IPS-20b (cell line): ENCODE measurements around the gene ZNRF1.

Experiments used
- H3K27ac ChIP-seq: one replicate; pipeline ENCODE4 v1.5.1; 2013; ENCODE audit warnings: low read length
- H3K27me3 ChIP-seq: 2 replicates; pipeline ENCODE4 v1.6.1; 2013; ENCODE audit warnings: mild to moderate bottlenecking, low read length, inconsistent platforms; ENCODE audit not compliant: insufficient read depth
- H3K36me3 ChIP-seq: 2 replicates; pipeline ENCODE4 v1.6.1; 2013; ENCODE audit warnings: low read depth, mild to moderate bottlenecking, inconsistent platforms, low read length, moderate library complexity; ENCODE audit not compliant: insufficient read depth
- H3K4me1 ChIP-seq: 2 replicates; pipeline ENCODE4 v1.6.1; 2013; ENCODE audit warnings: mild to moderate bottlenecking, control low read depth, inconsistent platforms, low read length, moderate library complexity; ENCODE audit not compliant: insufficient read depth
- H3K4me3 ChIP-seq: 2 replicates; pipeline ENCODE4 v1.5.1; 2013; ENCODE audit warnings: mild to moderate bottlenecking, low read length, inconsistent platforms
- H3K9ac ChIP-seq: 2 replicates; pipeline ENCODE4 v1.6.1; 2013; ENCODE audit warnings: low read depth, mild to moderate bottlenecking, inconsistent platforms, low read length, moderate library complexity
- H3K9me3 ChIP-seq: 2 replicates; pipeline ENCODE4 v1.6.1; 2013; ENCODE audit warnings: mild to moderate bottlenecking, low read depth, low read length, inconsistent platforms; ENCODE audit not compliant: insufficient read depth

The ZNRF1 gene

DNA sequence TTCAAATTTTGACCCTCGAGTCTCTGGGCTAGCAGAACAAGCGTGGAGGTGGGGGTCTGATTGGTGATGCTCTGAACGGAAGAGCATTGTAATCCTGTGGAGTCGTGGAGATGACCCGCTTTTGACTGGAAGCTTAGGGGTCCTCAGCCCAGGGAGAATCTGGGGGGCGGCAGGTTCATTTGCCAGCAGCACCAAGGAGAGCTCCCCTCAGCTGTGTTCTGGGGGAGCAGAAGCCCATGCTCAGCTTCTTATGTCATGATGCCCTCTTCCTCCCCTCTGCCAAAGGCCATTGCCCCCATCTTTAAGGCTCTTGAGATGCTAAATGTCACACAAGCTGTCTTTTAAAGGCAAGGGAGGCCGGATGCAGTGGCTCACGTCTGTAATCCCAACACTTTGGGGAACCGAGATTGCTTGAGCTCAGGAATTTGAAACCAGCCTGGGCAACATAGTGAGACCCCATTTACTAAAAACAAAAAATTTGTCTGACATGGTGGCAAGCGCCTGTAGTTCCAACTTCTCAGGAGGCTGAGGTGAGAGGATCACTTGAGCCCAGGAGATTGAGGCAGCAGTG lies 98.5 kb downstream of the ZNRF1 start:
- Histone ChIP-seq H3K36me3 (peaks cover 9% of the 10 kb centered on the region; the same call in 1 of the 2 replicates), H3K9ac (no peak overlapping the region), H3K4me1 (peaks cover 49% of the 10 kb centered on the region), H3K4me3 (no peak overlapping the region), H3K27ac (no peak overlapping the region), H3K27me3 (no peaks in the 10 kb centered on the region), H3K9me3 (no peaks in the 10 kb centered on the region)

DNA sequence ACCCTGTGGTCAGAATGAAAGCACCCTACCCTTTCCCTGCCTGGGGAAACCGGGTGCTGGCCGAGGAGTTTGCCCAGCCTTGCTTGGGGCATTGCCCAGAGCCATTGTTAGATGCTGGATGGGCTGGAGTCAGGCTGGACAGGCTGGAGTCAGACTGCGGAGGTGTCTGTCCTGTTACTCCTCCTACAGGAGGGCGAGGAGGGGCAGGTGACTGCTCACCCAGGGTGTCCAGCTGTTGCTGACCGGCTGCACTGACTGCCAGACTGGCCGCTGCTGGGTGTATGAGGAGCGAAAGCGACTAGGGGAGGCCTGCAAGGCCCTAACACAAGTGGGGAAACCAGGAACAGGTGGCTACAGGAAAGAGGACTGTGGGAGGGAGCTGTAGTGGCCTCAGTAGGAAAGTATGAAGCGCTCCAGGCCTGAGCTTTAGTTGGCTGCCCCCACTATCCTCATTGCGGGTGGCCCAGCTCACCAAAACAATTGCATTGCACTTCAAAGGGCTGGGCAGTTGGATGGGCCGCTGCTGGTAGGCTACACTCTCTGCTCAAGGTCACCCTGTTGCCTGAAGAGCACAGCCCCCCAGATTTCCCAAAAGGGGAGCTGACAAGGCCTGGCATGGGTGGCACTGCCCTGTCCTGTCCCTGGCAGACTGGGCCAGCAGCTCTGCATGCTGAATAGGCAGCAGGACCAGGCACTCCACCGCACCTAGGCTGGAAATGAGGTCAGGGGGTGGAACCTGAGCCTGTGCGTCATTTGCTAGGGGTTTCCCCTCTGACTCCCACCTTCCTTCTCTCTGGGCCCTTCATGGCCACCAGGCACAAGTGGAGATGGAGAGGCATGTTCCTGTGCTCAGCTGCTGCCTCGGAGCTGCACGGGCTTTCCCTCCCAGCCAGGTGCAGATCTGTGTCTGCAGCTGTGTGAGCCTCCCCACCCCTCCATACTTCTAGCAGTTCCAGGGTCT lies 99.4 kb downstream of the ZNRF1 start:
- Histone ChIP-seq H3K27me3 (no peaks in the 10 kb centered on the region), H3K4me3 (no peak overlapping the region), H3K27ac (no peak overlapping the region), H3K9me3 (no peaks in the 10 kb centered on the region), H3K4me1 (peaks cover 43% of the 10 kb centered on the region), H3K9ac (0 out of 2 replicates have a peak overlapping the region, but pooled peaks have one; percentile 15), H3K36me3 (peaks cover 15% of the 10 kb centered on the region)

- Histone ChIP-seq H3K36me3 (peaks cover 15% of the 10 kb centered on the region), H3K4me3 (no peak overlapping the region), H3K9me3 (no peaks in the 10 kb centered on the region), H3K27me3 (no peaks in the 10 kb centered on the region), H3K9ac (no peak overlapping the region), H3K27ac (no peak overlapping the region), H3K4me1 (peaks cover 43% of the 10 kb centered on the region)
Measured at GRCh38 chr16:75099075-75099667, 100.3 kb downstream of the ZNRF1 start.

DNA sequence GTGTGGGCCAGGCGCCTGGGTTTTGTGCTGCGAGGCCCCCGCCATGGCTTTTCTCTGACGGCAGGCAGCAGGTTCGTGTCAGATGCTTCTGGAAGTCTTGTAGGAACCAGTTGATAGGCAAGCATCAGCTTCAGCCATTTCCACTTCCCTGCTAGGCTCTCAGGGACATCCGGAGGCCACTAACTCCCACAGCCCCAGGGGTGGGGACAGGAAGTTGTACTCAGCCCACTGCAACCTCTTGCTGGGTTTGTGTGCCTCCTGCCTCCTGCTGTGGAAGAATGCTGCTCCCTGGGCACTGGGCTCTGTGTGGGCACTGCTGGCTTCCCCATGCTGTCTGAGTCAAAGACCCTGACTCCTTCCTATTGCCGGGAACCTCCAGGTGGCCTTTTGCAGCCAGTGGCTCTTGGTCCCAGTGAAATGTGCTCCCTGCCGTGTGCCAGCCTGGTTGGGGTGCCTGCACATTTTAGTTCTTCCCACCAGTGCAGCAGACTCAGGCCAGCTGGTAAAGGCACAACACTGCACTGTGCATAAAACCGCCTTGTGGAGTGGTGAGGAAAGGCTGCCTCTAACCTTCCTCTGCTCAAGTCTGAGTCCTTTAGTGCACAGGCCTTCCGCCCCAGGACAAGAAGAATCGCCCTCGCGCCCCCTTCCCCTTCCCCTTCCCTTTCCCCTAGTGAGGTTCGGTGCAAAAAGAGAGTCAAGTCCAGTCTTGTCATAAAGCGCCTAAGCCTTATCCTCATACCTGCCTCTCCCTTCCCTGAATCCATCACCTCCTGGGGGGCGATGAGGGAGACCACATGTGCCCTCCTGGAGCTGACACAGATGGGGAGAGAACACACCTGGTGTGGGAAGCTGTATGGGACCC lies 101.1 kb downstream of the ZNRF1 start:
- Histone ChIP-seq H3K4me3 (no peak overlapping the region), H3K27me3 (no peaks in the 10 kb centered on the region), H3K27ac (no peak overlapping the region), H3K9me3 (no peaks in the 10 kb centered on the region), H3K9ac (no peak overlapping the region), H3K36me3 (peaks cover 7% of the 10 kb centered on the region), H3K4me1 (peaks cover 43% of the 10 kb centered on the region)

- no peak overlapping the region for H3K4me3 ChIP-seq
- H3K27ac ChIP-seq: no peak overlapping the region
- H3K9ac ChIP-seq: no peak overlapping the region
- peaks cover 43% of the 10 kb centered on the region for H3K4me1 ChIP-seq
- no peaks in the 10 kb centered on the region for H3K9me3 ChIP-seq
- H3K27me3 ChIP-seq: no peaks in the 10 kb centered on the region
- H3K36me3 ChIP-seq: peaks cover 6% of the 10 kb centered on the region; the same call in 1 of the 2 replicates
Measured at GRCh38 chr16:75100603-75100990, 101.8 kb downstream of the ZNRF1 start.

- H3K27ac ChIP-seq: no peak overlapping the region
- no peaks in the 10 kb centered on the region for H3K27me3 ChIP-seq
- H3K4me3 ChIP-seq: no peak overlapping the region
- H3K36me3 ChIP-seq: peaks cover 10% of the 10 kb centered on the region
- H3K9ac ChIP-seq: no peak overlapping the region
- H3K4me1 ChIP-seq: peaks cover 36% of the 10 kb centered on the region
- H3K9me3 ChIP-seq: no peaks in the 10 kb centered on the region
Measured at GRCh38 chr16:75101635-75102034, 102.8 kb downstream of the ZNRF1 start.

- peaks cover 29% of the 10 kb centered on the region for H3K4me1 ChIP-seq
Measured at GRCh38 chr16:75102595-75102994, 103.8 kb downstream of the ZNRF1 start.

GRCh38 chr16:75103994-75104393 lies 105.2 kb downstream of the ZNRF1 start:
- Histone ChIP-seq H3K4me3 (no peak overlapping the region), H3K9me3 (no peaks in the 10 kb centered on the region), H3K9ac (no peak overlapping the region), H3K4me1 (peaks cover 15% of the 10 kb centered on the region), H3K27me3 (no peaks in the 10 kb centered on the region), H3K27ac (no peak overlapping the region), H3K36me3 (peaks cover 17% of the 10 kb centered on the region)

More at GRCh38 chr16:75102595-75102994, 103.8 kb downstream of the ZNRF1 start:
- Histone ChIP-seq H3K36me3 (peaks cover 17% of the 10 kb centered on the region), H3K9me3 (no peaks in the 10 kb centered on the region), H3K27ac (no peak overlapping the region), H3K9ac (no peak overlapping the region), H3K4me3 (no peak overlapping the region), H3K27me3 (no peaks in the 10 kb centered on the region)

GRCh38 chr16:75104836-75105235 lies 106.0 kb downstream of the ZNRF1 start:
- no peak overlapping the region for H3K27ac ChIP-seq
- no peak overlapping the region for H3K9ac ChIP-seq
- H3K36me3 ChIP-seq: peaks cover 17% of the 10 kb centered on the region
- H3K9me3 ChIP-seq: no peaks in the 10 kb centered on the region
- H3K27me3 ChIP-seq: no peaks in the 10 kb centered on the region
- peaks cover 7% of the 10 kb centered on the region for H3K4me1 ChIP-seq
- no peak overlapping the region for H3K4me3 ChIP-seq

DNA sequence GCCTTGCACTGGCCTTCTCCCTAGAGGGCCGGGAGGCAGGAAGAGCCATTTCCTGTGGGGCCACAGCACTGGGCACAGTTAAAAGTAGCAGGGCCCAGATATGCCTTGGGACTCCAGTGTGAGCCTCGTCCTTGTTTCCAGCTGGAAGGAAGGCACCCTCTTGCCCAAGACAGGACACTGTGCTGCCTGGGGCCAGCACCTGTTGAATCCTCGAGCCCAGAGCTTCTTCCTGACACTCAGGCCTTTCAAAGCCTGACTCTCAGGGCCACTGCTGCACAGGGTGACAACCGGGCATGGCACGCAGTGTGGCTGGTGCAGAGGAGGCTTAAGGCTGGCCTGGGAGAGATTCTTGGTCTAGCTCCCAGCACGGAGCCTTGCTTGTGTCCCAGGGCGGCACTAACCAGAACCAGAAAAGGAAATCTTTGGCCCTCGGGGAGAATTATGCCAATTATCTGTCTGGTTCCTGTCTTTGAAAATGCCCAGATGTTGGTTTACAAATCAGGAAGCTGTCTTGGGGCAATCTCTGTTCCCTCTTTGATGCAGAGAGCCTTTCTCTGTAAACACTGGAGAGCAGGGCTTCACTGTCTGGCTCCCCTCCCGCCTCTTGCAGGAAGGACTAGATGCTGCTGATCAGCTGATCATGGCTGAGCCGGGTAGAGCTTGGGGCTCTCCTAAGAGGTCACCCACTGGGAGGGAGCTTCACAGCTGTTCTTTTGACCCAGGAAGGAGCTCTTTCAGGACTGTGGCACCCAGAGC lies 106.7 kb downstream of the ZNRF1 start:
- Histone ChIP-seq H3K27me3 (no peaks in the 10 kb centered on the region), H3K36me3 (peaks cover 17% of the 10 kb centered on the region), H3K9me3 (no peaks in the 10 kb centered on the region), H3K9ac (no peak overlapping the region), H3K4me3 (no peak overlapping the region), H3K27ac (no peak overlapping the region), H3K4me1 (peaks cover under 1% of the 10 kb centered on the region)
